EH (cell line): ENCODE results near the gene RALA.
"Not testable (repeated sequence)": the region's sequence is repeated elsewhere in the genome, so short reads cannot be mapped to it uniquely, and the experiment has no call there.

Source experiments
- DNase-seq: peaks from one replicate; pipeline ENCODE4 v3.0.0-alpha.2; 2015; ENCODE audit warnings: low read depth

Gene RALA

DNA sequence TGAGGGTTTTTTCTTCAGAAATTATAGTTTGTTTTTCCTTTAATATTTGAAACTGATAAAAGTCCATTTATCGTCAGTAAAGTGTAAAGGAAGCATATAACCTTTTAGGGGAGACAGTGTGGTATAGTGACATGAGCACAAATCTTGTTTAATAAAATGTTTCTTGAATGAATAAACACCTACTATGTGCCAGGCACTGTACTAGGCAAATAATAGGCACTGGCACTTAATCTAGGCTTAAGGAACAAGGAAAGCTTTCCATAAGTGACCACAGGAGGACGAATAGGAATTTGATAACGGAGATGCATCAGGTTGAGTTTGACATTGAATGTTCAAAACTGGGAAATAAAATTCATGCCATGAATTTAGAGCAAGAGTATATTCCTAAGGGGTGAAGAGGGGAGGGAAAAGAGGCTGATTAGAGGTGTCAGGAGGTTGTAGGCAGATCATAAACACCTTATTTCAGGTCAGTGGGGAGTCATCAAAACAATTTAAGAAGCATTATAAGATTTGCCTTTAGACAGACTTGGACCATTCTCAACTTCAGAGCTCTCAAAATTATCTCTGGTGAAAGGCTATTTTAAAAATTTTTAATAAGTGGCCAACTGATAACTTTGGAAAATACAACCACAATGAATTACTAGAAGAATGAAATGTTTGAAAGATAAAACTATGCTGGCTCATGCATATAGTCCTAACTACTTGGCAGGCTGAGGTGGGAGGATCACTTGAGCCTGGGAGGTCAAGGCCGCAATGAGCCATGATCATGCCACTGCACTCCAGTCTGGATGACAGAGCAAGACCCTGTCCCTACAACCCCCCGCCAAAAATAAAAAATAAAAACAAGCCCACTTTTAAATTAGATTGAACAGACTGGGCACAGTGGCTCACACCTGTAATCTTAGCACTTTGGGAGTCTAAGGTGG, 22.4 kb downstream of the RALA start:
- no peak for DNase-seq

DNA sequence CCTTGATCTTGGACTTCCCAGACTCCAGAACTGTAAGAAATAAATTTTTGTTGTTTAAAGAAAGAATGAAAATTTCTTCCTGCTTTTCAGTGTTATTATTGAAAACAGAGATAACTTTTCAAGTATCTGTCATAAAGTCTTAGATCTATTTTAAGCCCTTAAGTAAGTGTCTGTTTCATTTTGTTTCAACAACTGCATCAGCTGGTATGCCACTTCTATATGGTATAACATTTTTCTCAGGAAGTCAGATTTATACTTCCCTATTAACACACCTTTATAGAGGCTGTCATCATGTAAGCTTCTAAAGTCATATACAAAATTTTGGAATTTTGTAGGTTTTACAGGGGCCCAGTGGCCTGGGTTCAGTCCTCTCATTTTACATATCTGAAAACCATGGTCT, 24.4 kb downstream of the RALA start:
- DNase-seq: no peak

DNA sequence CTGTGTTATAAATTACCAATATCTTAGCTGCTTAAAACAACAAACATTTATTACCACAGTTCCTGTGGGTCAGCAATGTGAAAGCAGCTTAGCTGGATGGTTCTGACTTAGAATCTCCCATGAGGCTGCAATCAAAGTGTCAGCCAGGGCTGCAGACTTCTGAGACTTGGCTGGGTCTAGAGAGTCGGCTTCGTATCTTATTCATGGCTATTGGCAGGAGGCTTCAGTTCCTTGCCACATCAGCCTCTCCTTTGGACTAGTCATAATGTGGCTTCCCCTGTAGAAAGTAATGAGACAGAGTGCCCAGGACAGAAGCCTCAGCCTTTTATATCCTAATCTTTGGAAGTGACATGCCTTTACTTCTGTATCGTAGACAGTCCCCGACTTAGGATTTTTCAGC, 27.3 kb downstream of the RALA start:
- peak; percentile 49 for DNase-seq

DNA sequence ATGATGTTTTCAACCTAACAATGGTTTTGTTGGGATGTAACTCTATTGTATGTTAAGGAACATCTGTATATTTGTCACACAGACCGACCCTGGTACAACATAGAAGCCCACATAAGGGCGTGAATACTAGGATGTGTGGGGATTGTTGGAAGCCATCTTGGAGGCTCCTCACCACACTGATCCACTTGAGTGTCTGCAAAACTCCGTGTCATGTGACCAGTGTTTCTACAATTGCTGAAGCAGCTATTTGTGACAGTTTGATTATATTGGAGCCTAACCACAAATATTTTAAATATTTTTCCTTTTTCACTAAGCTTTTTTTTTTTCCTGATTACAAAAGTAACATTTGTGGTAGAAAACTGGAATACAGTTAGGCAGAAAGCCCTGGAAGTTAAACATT, 27.9 kb downstream of the RALA start:
- peak; percentile 68 for DNase-seq

DNA sequence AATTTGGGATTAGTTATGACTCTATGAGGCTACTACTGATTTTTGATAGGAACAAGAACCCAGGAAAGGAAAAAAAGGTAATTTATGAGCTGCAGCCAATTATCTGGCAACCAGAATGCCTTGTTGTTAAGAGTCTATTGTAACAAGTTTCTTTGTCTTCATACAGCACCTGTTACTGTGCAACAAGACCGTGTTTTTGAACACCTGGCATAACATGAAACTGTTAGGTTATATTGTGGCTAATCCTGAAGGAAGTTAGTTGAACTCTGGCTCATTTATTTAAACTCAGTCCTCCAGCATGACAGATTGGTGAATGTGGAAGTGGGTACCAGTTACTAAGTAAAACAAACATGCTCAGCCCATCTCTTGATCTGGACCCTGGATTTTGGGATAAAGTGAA, 33.0 kb downstream of the RALA start:
- DNase-seq: no peak

DNA sequence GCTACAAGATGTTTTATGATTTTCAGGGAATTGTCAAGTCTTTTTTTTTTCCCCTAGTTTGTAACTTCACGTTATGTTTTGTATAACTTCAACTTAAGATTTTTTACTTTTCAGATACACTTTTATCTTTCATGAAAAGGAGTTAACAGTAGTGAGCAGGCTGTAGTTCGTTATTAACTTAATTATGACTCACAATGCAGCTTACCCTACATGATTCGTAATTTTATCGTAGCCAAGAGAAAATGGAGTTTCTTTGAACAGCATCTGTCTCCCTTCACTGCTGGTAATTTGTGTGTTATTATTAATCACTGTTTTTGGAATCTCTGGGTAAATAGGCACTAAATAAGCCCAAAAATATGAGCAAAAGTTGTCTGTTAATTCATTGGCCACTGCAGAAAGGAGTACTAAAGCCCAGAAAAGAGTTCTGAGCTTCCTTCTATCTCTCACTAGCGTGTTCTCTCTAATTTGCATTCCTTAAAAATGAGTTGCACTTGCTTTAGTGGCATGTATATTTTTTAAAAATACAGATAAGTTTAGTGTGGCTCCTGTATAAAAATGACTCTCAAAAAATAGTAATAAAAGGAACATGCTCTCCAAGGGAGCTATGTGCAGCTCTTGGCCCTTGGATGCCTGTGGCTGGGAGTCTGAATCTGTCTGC, 36.1 kb downstream of the RALA start:
- DNase-seq: peak; percentile 78

DNA sequence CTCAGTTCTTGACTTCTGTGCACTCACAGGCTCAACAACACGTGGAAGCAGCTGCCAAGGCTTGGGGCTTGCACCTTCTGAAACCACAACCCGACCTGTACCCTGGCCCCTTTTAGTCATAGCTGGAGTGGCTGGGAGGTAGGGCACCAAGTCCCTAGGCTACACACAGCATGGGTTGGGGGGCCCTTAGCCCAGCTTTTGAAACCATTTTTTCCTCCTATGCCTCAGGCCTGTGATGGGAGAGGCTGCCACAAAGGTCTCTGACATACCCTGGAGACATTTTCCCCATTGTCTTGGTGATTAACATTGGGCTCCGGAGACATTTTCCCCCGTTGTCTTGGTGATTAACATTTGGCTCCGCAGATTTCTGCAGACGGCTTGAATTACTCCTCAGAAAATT, 38.6 kb downstream of the RALA start:
- DNase-seq: no peak

DNA sequence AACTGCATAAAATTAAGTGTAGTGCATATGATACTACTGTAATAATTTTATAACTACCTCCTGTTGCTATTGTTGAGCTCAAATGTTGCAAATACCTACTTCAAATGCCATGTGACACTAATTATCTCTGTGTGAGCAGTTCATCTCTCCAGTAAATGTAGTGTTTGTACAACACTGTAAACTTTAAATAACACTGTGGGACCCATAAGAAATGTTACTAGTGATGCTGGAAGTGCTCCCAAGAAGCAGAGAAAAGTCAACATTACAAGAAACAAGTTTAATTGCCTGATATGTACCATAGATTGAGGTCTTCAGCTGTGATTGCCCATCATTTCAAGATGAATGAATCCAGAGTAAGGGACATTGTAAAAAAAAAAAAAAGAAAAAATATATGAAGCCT, 39.9 kb downstream of the RALA start:
- no peak for DNase-seq

DNA sequence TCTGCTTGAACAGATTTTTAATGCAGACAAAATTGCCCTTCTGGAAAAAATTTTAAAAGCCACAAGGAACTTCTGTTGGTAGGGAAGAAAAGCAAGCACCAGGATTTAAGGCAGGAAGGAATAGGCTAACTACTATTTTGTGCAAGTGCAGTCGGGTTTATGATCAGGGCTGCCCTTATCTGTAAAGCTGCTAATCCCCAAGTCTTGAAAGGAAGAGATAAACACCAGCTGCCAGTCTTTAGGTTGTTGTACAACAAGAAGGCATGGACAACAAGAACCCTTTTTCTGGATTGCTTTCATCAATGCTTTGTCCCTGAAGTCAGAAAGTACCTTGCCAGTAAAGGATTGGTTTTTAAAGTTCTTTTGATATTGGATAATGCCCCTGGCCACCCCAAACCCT, 40.7 kb downstream of the RALA start:
- no peak for DNase-seq

DNA sequence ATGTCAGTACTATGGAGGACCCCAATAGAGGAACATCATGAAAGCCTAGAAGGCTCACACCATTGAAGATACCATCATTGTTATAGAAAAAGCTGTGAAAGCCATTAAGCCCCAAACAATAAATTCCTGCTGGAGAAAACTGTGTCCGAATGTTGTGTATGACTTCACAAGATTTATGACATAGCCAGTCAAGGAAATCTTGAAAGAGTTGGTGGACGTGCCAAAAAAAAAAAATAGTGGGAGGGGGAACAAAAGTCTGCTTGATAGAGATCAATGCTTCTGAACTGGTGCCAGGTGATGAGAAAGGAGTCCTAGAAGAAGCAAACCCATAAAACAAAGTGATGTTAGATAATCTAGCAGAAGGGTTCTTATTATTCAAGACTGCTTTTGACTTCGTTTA, 41.2 kb downstream of the RALA start:
- no peak for DNase-seq

DNA sequence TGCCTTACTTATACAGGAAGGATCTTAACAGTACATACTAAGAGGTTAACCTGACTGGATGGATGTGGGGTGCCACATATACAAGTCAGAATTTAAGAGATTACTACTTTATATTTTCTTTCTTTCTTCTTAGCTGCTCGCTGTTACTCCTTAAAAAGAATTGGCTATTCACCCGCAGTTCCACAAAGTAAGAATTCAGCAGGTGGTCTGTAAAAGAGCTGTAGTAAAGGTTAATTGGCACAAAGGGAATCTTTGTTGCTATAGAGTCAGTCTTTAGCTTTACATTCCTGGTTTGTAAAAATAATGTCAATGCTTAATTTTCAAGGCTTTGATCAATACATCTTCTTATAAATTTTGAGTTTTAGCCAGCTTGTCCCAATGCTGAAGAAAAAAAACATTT, 43.2 kb downstream of the RALA start:
- DNase-seq: no peak

DNA sequence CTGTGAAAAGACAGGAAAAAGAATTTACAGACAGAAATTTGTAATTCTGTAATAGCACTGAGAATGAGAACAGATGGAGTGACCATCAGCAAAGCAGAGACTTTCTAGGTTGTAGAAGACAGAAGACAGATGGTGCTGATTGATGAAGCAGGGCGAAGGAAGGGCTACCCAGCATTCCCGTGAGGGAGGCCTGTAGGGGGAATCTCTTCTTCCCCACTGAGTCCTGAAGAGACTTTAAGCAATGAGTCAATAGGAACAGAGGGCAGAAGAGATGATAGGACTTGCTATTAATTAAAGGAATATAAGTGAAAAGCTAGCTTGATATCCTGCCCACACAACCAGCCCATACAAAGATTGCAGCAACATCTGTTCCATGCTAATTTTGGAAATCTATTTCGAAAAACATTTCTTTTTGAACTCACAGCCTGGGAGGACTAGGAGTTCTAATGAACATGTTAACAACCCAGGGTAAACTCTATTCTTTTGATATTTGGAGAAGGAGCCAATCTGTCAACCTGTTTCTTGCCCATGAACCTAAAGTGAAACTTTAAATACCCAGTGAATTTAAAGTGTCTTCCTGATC, 44.1 kb downstream of the RALA start:
- DNase-seq: no peak

DNA sequence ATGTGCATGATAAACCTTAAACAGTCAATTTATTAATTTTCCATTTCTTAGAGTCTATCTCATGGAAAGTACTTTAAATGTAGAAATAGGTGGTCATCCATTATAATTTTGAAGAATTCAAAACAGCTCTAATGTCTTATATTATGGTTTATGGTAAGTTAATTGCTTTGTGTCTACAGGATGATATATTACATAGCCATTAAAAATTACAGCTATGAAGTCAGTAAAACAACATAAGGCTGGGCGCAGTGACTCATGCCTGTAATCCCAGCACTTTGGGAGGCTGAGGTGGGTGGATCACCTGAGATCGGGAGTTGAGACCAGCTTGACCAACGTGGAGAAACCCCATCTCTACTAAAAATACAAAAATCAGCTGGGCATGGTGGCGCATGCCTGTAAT, 44.9 kb downstream of the RALA start:
- peak; percentile 19 for DNase-seq

DNA sequence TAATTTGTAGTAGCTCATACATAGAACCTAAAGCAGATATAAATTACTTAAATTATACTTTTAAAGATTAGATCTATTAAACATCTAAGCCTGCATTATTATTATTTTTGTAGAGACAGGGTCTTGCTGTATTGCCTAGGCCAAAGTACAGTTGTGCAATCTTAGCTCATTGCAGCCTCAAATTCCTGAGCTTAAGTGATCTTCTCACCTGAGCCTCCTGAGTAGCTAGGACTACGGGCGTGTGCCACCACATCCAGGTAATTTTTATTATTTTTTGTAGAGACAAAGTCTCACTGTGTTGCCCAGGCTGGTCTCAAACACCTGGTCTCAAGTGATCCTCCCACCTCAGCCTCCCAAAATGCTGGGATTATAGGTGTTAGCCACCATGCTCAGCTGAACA, 46.7 kb downstream of the RALA start:
- DNase-seq: no peak

DNA sequence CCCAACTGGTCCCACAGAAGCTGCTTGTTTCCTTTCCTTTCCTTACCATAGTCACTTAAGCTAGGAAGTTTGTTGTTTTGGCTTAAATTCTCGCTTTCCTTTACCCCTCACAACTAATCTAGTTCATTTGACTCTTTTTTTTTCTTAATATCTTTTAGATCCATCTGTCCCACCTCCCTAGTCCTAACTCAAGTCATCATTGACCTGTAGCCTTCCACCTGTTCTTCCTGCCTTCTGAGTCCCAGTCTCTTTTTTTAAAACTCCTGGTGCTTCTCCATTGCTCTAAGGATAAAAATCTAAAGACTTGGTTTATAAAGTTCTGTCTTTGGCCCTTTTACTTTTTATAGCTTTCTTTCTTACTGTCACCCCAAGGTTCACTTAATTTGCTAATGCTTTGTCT, 47.6 kb downstream of the RALA start:
- DNase-seq: no peak

DNA sequence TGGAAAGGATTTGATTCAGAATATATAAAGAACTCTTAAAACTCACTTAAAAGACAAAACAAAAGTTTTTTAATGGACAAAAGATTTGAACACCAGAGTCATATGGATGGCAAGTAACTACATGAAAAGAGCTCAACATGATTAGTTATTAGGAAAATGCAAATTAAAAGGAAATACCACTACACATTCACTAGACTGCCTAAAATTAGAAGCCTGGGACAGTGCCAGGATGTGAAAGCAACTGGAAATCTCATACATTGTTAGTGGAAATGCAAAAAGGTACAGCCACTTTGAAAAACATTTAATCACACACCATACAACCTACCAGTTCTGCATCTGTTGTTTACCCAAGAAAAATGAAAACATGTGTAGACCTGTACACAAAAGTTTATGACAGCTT, 48.8 kb downstream of the RALA start:
- DNase-seq: peak; percentile 56

DNA sequence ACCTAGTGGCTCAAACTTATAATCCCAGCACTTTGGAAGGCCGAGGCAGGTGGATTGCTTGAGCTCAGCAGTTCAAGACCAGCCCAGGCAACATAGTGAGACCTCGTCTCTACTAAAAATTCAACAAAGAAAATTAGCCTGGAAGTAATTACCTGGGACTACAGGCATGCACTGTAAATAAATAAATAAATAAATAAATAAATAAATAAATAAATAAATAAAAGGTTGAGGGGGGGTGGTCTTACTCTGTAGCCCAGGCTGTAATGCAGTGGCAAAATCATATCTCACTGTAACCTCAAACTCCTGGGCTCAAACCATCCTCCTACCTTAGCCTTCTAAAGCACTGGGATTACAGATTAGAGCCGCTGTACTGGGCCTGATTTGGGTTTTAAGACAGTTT, 50.5 kb downstream of the RALA start:
- no peak for DNase-seq

DNA sequence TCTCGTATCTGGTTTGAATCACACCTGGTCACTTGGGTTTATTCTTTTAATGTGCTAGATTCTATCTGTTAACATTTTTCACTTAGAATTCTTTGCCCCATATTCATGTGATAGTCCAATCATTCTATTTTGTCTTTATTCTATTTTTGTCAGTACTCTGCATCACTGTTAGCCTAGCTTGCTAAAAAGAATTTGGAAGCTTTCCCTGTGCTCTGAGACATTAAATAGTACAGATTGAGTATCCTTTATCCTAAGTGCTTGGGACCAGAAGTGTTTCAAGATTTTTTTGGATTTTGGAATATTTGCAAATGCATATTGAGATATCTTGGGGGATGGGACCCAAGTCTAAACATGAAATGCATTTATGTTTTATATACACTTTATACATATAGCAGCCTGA, 51.0 kb downstream of the RALA start:
- peak; percentile 49 for DNase-seq

DNA sequence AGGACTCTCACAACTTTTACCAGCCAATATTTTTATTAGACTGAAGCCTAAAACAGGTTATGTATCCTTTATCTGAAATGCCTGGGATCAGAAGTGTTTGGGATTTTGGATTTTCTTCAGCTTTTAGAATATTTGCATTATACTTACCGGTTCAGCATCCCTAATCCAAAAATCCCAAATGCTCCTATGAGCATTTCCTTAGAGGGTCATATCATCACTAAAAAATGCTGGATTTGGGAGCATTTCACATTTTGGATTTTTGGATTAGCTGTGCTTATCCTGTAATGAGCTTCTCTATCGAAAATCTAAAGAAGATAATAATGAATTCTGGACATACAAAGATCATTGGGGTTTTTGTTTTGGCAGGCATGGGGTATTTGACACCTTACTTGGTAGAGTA, 53.0 kb downstream of the RALA start:
- DNase-seq: no peak

DNA sequence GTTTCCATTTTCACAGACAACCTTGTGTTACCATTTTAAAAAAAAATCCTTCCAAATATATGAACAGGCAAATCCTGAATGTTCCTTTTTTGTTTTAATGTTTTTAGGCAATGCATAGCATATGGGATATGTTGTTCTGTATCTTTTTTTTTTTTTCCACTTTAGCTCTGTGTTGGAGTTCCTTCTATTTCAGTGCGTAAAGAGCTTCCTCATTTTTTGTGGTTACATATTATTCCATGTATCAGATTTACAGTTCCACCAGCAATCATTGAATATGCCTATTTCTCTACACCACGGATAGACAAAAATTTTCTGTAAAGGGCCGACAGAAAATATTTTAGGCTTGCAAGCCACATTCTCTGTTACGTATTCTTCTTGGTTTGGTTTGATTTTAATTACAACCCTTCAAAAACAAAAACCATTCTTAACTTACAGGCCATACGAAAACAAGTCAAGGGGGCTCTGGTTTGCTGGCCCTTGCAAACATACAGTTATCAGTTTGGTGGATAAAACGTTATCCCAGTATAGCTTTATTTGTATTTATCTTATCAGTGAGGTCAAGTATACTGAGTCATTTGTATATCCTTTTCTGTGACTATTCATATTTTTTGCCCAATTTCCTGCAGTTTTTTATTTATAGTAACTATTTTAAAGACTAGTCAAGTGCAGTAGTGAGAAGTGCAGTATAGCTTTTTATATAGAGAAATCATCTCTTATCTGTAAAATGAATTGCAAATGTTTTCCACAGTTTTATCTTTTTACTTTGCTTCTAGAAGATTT, 55.7 kb downstream of the RALA start:
- peak; percentile 14 for DNase-seq

DNA sequence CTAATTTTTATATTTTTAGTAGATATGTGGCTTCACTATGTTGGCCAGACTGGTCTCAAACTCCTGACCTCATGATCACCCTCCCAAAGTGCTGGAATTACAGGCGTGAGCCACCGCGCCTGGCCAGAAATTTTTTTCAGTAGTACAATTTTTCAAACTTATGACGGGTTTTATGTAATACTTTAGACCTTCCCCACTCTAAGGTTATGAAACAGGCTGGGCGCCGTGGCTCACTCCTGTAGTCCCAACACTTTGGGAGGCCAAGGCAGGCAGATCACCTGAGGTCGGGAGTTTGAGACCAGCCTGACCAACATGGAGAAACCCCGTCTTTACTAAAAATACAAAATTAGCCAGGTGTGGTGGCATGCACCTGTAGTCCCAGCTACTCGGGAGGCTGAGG, 56.5 kb downstream of the RALA start:
- DNase-seq: not testable (repeated sequence)

DNA sequence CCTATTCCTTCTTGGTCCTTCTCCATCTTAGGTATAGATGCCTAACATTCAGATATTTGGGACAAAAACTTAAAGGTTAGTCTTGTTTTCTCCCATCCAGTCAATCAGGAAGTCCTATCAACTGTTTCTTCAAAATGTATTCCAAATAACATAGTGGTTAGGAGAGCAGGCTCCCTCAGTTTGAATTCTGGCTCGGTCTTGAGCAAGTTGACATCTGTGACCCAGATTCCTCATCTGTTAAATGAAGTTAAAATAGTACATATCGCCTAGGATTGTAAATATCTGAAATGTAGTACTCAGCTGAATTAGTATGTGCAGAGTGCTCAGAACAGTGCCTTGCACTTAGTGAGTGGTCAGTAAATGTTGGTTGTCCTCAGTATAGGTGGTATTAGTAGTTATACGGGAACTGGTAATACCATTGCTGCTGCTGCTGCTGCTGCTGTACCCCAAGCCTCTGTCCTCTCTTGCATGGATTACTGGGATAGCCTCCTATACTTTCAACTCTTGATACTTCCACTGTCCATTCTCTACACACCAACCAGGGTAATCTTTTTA, 58.6 kb downstream of the RALA start:
- no peak for DNase-seq
